IMR-90 (cell line): ENCODE results near the gene OVCH1. TPM values are rescaled to one million over a fixed set of nuclear protein-coding genes. Genes with fewer than 3 reads are reported as not detected.

Source experiments
- ATAC-seq: fragments of 200-7000 bp; cut with Tn5 transposase; 2 replicates; pipeline ENCODE4 v1.9.1; 2020; ENCODE audit warnings: low read depth, mild to moderate bottlenecking, moderate library complexity
- BruUV-seq: library from RNA; stranded (reverse); fragments of 400-500 nt; replicated peaks from 2 replicates; lab custom pipeline; 2021; lab: Mats Ljungman, UMichigan
- CTCF ChIA-PET: fragments of 300-600 bp; formaldehyde crosslinking; extraction: SDS; loops from one replicate; lab custom pipeline; 2021; ENCODE audit warnings: antibody characterized with exemption; lab: Yijun Ruan, JAX
- POLR2A ChIA-PET: fragments of 300-600 bp; sonication (Branson Sonifier 250); formaldehyde crosslinking; loops from one replicate; lab custom pipeline; 2022; ENCODE audit warnings: antibody characterized with exemption; ENCODE audit not compliant: unreplicated experiment; lab: Charles Lee
- DNase-seq: peaks from one replicate; pipeline ENCODE4 v3.0.0; 2013
- H2AFZ ChIP-seq: replicated peaks from 2 replicates; pipeline ENCODE3; 2013; ENCODE audit warnings: low read length, mild to moderate bottlenecking; ENCODE audit not compliant: poor library complexity
- H2AK5ac ChIP-seq: 2 replicates; pipeline ENCODE4 v1.6.1; 2013; ENCODE audit warnings: low read depth, low read length, inconsistent platforms
- H2AK9ac ChIP-seq: replicated peaks from 2 replicates; pipeline ENCODE3; 2013; ENCODE audit warnings: mild to moderate bottlenecking, low read depth, low read length, moderate library complexity; ENCODE audit not compliant: poor library complexity
- H2BK120ac ChIP-seq: 2 replicates; pipeline ENCODE4 v1.6.1; 2013; ENCODE audit warnings: low read depth, low read length, inconsistent platforms
- H2BK15ac ChIP-seq: 3 replicates; pipeline ENCODE4 v1.6.1; 2013; ENCODE audit warnings: low read depth, low read length, inconsistent platforms
- H2BK20ac ChIP-seq: 2 replicates; pipeline ENCODE4 v1.6.1; 2013; ENCODE audit warnings: low read depth, mild to moderate bottlenecking, inconsistent platforms, low read length, moderate library complexity
- H2BK5ac ChIP-seq: 2 replicates; pipeline ENCODE4 v1.6.1; 2013; ENCODE audit warnings: mild to moderate bottlenecking, low read depth, low read length, inconsistent platforms; ENCODE audit not compliant: poor library complexity, severe bottlenecking
- H3K14ac ChIP-seq: replicated peaks from 2 replicates; pipeline ENCODE4 v1.6.1; 2013; ENCODE audit warnings: low read depth, low read length, inconsistent platforms
- H3K18ac ChIP-seq: 2 replicates; pipeline ENCODE4 v1.6.1; 2013; ENCODE audit warnings: low read depth, low read length, control low read depth
- H3K23ac ChIP-seq: 2 replicates; pipeline ENCODE4 v1.6.1; 2013; ENCODE audit warnings: low read depth, low read length, inconsistent platforms
- H3K27ac ChIP-seq: 2 replicates; pipeline ENCODE4 v1.5.1; 2013; ENCODE audit warnings: mild to moderate bottlenecking, control low read depth, low read length; ENCODE audit not compliant: insufficient read depth
- H3K27me3 ChIP-seq: 2 replicates; pipeline ENCODE4 v1.6.1; 2013; ENCODE audit warnings: low read length; ENCODE audit not compliant: control insufficient read depth, insufficient read depth
- H3K36me3 ChIP-seq: 2 replicates; pipeline ENCODE4 v1.6.1; 2013; ENCODE audit warnings: low read length, mixed read lengths; ENCODE audit not compliant: control insufficient read depth, insufficient read depth
- H3K4ac ChIP-seq: 2 replicates; pipeline ENCODE4 v1.6.1; 2013; ENCODE audit warnings: low read depth, low read length, inconsistent platforms
- H3K4me1 ChIP-seq: 2 replicates; pipeline ENCODE4 v1.6.1; 2013; ENCODE audit warnings: low read length, mixed read lengths; ENCODE audit not compliant: control insufficient read depth, insufficient read depth
- H3K4me2 ChIP-seq: 2 replicates; pipeline ENCODE4 v1.6.1; 2013; ENCODE audit warnings: low read depth, mild to moderate bottlenecking, control low read depth, low read length, moderate library complexity
- H3K4me3 ChIP-seq: 2 replicates; pipeline ENCODE4 v1.5.1; 2013; ENCODE audit warnings: low read depth, mild to moderate bottlenecking, control low read depth, low read length, moderate library complexity; ENCODE audit not compliant: insufficient read depth
- H3K56ac ChIP-seq: 2 replicates; pipeline ENCODE4 v1.6.1; 2013; ENCODE audit warnings: low read length, inconsistent platforms; ENCODE audit not compliant: insufficient read depth; ENCODE audit errors: extremely low read depth
- H3K79me1 ChIP-seq, 2 experiments: 2 replicates each; pipeline ENCODE4 v1.6.1; 2013; ENCODE audit warnings: low read length in 2 of 2, inconsistent platforms in 1 of 2, low read depth in 1 of 2
- H3K9ac ChIP-seq: 2 replicates; pipeline ENCODE4 v1.6.1; 2013; ENCODE audit warnings: low read depth, low read length, control low read depth
- H3K9me1 ChIP-seq: 2 replicates; pipeline ENCODE4 v1.6.1; 2013; ENCODE audit warnings: low read length, inconsistent platforms; ENCODE audit not compliant: insufficient read depth
- H3K9me3 ChIP-seq: 2 replicates; pipeline ENCODE4 v1.6.1; 2013; ENCODE audit warnings: low read length; ENCODE audit not compliant: control insufficient read depth, insufficient read depth
- H4K20me1 ChIP-seq: 2 replicates; pipeline ENCODE4 v1.6.1; 2013; ENCODE audit warnings: low read length, inconsistent platforms; ENCODE audit not compliant: insufficient read depth
- H4K5ac ChIP-seq: 2 replicates; pipeline ENCODE4 v1.6.1; 2013; ENCODE audit warnings: mild to moderate bottlenecking, low read depth, low read length, control low read depth
- H4K8ac ChIP-seq, 2 experiments: 2 replicates each; pipeline ENCODE4 v1.6.1; 2013; ENCODE audit warnings: low read depth in 2 of 2, low read length in 2 of 2, control low read depth in 1 of 2, inconsistent platforms in 1 of 2
- H4K91ac ChIP-seq: 2 replicates; pipeline ENCODE4 v1.6.1; 2013; ENCODE audit warnings: low read depth, low read length, inconsistent platforms; ENCODE audit not compliant: insufficient read depth
- CEBPB ChIP-seq: IDR thresholded peaks from 2 replicates; pipeline ENCODE4 v1.6.1; 2012; ENCODE audit warnings: low read depth, low read length, improper control_type of control experiment
- POLR2A ChIP-seq: IDR thresholded peaks from 2 replicates; pipeline ENCODE4 v1.6.1; 2012; ENCODE audit warnings: mild to moderate bottlenecking, low read depth, low read length
- WGBS, 2 experiments: methylation state at CpG; one replicate each; pipeline versions ENCODE4 v1.1.5 to v1.1.7; 2013; ENCODE audit warnings: missing lambda C conversion rate in 2 of 2; ENCODE audit not compliant: insufficient read length in 1 of 2; ENCODE audit errors: extremely low coverage in 2 of 2; 5-methylcytosine and 5-hydroxymethylcytosine counted together
- dilution Hi-C: fragments of 300-500 bp; cut with HindIII; formaldehyde crosslinking; loops from one replicate; pipeline ENCODE4 v1.14.3; 2018; ENCODE audit warnings: low sequenced_read_pairs; ENCODE audit not compliant: unreplicated experiment
- in situ Hi-C: fragments of 300-500 bp; cut with MboI; formaldehyde crosslinking; loops from 3 replicates; pipeline ENCODE4 v1.14.3; 2019; ENCODE audit warnings: low sequenced_read_pairs, inconsistent platforms, mixed read lengths
- intact Hi-C: fragments of 100-400 bp; cut with micrococcal nuclease; formaldehyde crosslinking; loops from 2 replicates; pipeline ENCODE4 v1.10.0; 2022
- polyA plus RNA-seq, 3 experiments: library from polyadenylated mRNA; depleted of rRNA; stranded (reverse); fragments of >200 nt; gene quantifications; 2 replicates each; pipeline ENCODE4 v1.2.3, GENCODE V29; 2012; ENCODE audit warnings: low replicate concordance in 1 of 3
- total RNA-seq: library from RNA; depleted of rRNA; stranded (reverse); fragments of >200 nt; gene quantifications from 2 replicates; pipeline ENCODE4 v1.2.3, GENCODE V29; 2012

OVCH1 gene
- total and polyA plus RNA-seq, 2 of the 4 experiments (the other 2 are of a cell fraction) = 0.05 to 0.18 TPM

GRCh38 chr12:29534935-29535334, 37.4 kb upstream of the OVCH1 start:
- no peak overlapping the region for H3K27ac ChIP-seq
- H2AFZ ChIP-seq = no peak overlapping the region
- H4K5ac ChIP-seq = no peak overlapping the region
- H3K9ac ChIP-seq = no peak overlapping the region
- H2BK120ac ChIP-seq = peak overlapping the region; percentile 4; the same call in 1 of the 2 replicates
- H4K20me1 ChIP-seq = no peaks in the 10 kb centered on the region
- CTCF ChIA-PET = interaction anchor here (2.2 kb wide), 1 partner anchor 10 kb away, joined by 12 read pairs; no protein-coding TSS in a partner anchor
- 0 out of 2 replicates have a peak overlapping the region, but pooled peaks have one; percentile 4 for H2BK20ac ChIP-seq
- peak; percentile 30 for ATAC-seq
- H3K9me1 ChIP-seq = peaks cover 5% of the 10 kb centered on the region; the same call in 1 of the 2 replicates
- H3K56ac ChIP-seq = no peak overlapping the region
- H3K14ac ChIP-seq = no peak overlapping the region
- intact Hi-C loops (no loop called here), in situ Hi-C loops (no loop called here), dilution Hi-C loops (no loop called here)
- no peak overlapping the region for H2AK5ac ChIP-seq
- no TSS peak for BruUV-seq
- H3K36me3 ChIP-seq = peaks cover 2% of the 10 kb centered on the region; the same call in 1 of the 2 replicates
- H2AK9ac ChIP-seq = no peak overlapping the region
- no peak overlapping the region for H2BK5ac ChIP-seq
- no peak overlapping the region for H3K4me3 ChIP-seq
- 60% methylated on average over 1 of the region's 2 CpGs; no CpG with 5 or more reads in 1 of the 2 experiments for WGBS, 2 experiments
- H3K4ac ChIP-seq = peak overlapping the region; percentile 7
- peaks cover 7% of the 10 kb centered on the region for H3K4me1 ChIP-seq
- no peaks in the 10 kb centered on the region for H3K27me3 ChIP-seq
- H4K91ac ChIP-seq = no peak overlapping the region
- no peak overlapping the region for H2BK15ac ChIP-seq
- no peak overlapping the region for H3K4me2 ChIP-seq
- TF ChIP-seq CEBPB (peak; percentile 52; the same call in 1 of the 2 replicates), POLR2A (no peak)
- H3K18ac ChIP-seq = peak overlapping the region; percentile 60; the same call in 1 of the 2 replicates
- peaks cover 0 to 8% of the 10 kb centered on the region in 2 experiments; a peak in 2 of 4 replicates for H3K79me1 ChIP-seq
- DNase-seq = peak; percentile 26
- POLR2A ChIA-PET = no interaction called here
- H3K23ac ChIP-seq = no peak overlapping the region
- peak overlapping the region in 1 of 2 experiments; percentile 24; a peak in 1 of 4 replicates for H4K8ac ChIP-seq
- H3K9me3 ChIP-seq = no peaks in the 10 kb centered on the region
